ENCODE data around the gene SYNE3. TPM values are rescaled to one million over a fixed set of nuclear protein-coding genes. Genes with fewer than 3 reads are reported as not detected.

The SYNE3 gene
- total and polyA plus RNA-seq, 2 experiments from 2014 or later, result 0.16 to 2.4 TPM

GRCh38 chr14:95474941-95475340 lies 41.5 kb downstream of the SYNE3 start:
- H3K9me2 ChIP-seq (replicated peaks; ENCODE audit: insufficient read depth), result no peaks in the 10 kb centered on the region
- no peaks in the 10 kb centered on the region for H3K27me3 ChIP-seq
- WGBS (ENCODE audit: low lambda C conversion rate, missing lambda C conversion rate), result 98% methylated on average over 6 of the region's 6 CpGs
- no peaks in the 10 kb centered on the region for H3K9me3 ChIP-seq (ENCODE audit: low read depth)
- H3K4me1 ChIP-seq (ENCODE audit: insufficient read depth), result peaks cover 3% of the 10 kb centered on the region
- H3K4me3 ChIP-seq, result no peak overlapping the region
- DNase-seq (ENCODE audit: low spot score), result no peak
- H4K20me1 ChIP-seq (ENCODE audit: insufficient read depth, poor library complexity, severe bottlenecking), result no peaks in the 10 kb centered on the region
- H3K27ac ChIP-seq, result no peak overlapping the region
- TF ChIP-seq EZH2phosphoT487 (IDR thresholded peaks at IDR 0.05; ENCODE audit: low read depth, severe bottlenecking, unreplicated experiment), result no peak
- no peak for TF ChIP-seq EZH2 (IDR thresholded peaks at IDR 0.05; ENCODE audit: borderline replicate concordance)
- TF ChIP-seq CTCF (IDR thresholded peaks at IDR 0.05; ENCODE audit: poor library complexity), result no peak
- H2AFZ ChIP-seq, result no peak overlapping the region
- H3K36me3 ChIP-seq (replicated peaks; ENCODE audit: insufficient read depth, low read depth), result no peaks in the 10 kb centered on the region
- H3K79me2 ChIP-seq, result no peaks in the 10 kb centered on the region
- no peak overlapping the region for H3K4me2 ChIP-seq

DNA sequence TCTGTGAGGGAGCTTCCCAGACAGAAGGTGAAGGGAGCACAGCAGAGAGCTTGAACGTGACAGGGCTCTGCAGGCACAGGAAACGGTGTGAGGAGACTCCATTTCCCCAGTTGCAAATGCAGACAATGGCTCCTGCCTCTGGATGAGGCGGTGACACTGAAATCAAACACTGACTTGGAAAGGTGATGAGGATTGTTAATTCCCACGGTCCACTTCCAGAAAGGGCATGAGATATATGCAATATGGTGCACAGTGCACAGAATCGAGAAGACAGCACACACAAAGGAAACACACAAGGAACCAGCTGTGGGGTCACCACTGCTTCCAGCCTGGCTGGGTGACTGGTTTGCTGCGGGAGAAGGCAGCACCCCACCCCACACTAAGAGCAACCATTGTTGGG lies 42.0 kb downstream of the SYNE3 start:
- no peaks in the 10 kb centered on the region for H3K79me2 ChIP-seq
- DNase-seq (ENCODE audit: low spot score), result no peak
- TF ChIP-seq EZH2 (IDR thresholded peaks at IDR 0.05; ENCODE audit: borderline replicate concordance) (no peak), EZH2phosphoT487 (IDR thresholded peaks at IDR 0.05; ENCODE audit: low read depth, severe bottlenecking, unreplicated experiment) (no peak), CTCF (IDR thresholded peaks at IDR 0.05; ENCODE audit: poor library complexity) (no peak)
- no peaks in the 10 kb centered on the region for H3K9me3 ChIP-seq (ENCODE audit: low read depth)
- no peak overlapping the region for H3K4me3 ChIP-seq
- no peaks in the 10 kb centered on the region for H3K9me2 ChIP-seq (replicated peaks; ENCODE audit: insufficient read depth)
- H3K36me3 ChIP-seq (replicated peaks; ENCODE audit: insufficient read depth, low read depth), result no peaks in the 10 kb centered on the region
- H2AFZ ChIP-seq, result no peak overlapping the region
- H3K4me1 ChIP-seq (ENCODE audit: insufficient read depth), result peaks cover 3% of the 10 kb centered on the region
- no peaks in the 10 kb centered on the region for H3K27me3 ChIP-seq
- H4K20me1 ChIP-seq (ENCODE audit: insufficient read depth, poor library complexity, severe bottlenecking), result no peaks in the 10 kb centered on the region
- H3K4me2 ChIP-seq, result no peak overlapping the region
- H3K27ac ChIP-seq, result no peak overlapping the region
- WGBS (ENCODE audit: low lambda C conversion rate, missing lambda C conversion rate), result 93% methylated on average over 6 of the region's 6 CpGs

DNA sequence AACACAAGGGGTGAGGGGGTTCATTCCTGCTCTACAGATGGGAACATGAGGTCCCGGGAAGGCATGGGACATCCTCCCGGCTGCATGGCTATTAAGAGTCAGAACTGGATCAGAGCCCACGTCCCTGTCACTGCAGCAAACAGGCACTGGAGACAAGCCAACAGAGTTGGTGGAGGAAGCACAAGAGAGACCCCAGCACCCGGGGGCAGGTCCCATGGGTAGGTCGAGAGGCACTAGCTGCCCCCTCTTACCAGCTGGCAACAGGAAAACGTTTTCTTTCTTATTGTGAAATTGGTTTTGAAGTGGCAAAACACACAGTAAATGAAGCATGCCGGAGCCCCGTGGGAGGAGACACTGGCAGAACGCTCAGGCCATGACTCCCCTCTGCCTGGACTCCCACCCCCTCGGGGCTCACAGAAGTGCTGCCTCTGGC lies 43.6 kb downstream of the SYNE3 start:
- Histone ChIP-seq H3K4me3 (no peak overlapping the region), H3K36me3 (replicated peaks; ENCODE audit: insufficient read depth, low read depth) (no peaks in the 10 kb centered on the region), H3K9me3 (ENCODE audit: low read depth) (no peaks in the 10 kb centered on the region), H2AFZ (no peak overlapping the region), H3K4me1 (ENCODE audit: insufficient read depth) (peaks cover 12% of the 10 kb centered on the region), H3K9me2 (replicated peaks; ENCODE audit: insufficient read depth) (no peaks in the 10 kb centered on the region), H3K79me2 (no peaks in the 10 kb centered on the region), H3K4me2 (no peak overlapping the region), H3K27ac (no peak overlapping the region), H4K20me1 (ENCODE audit: insufficient read depth, poor library complexity, severe bottlenecking) (no peaks in the 10 kb centered on the region), H3K27me3 (no peaks in the 10 kb centered on the region)
- no peak for TF ChIP-seq EZH2 (IDR thresholded peaks at IDR 0.05; ENCODE audit: borderline replicate concordance)
- no peak for DNase-seq (ENCODE audit: low spot score)
- WGBS (ENCODE audit: low lambda C conversion rate, missing lambda C conversion rate), result 77% methylated on average over 10 of the region's 10 CpGs

DNA sequence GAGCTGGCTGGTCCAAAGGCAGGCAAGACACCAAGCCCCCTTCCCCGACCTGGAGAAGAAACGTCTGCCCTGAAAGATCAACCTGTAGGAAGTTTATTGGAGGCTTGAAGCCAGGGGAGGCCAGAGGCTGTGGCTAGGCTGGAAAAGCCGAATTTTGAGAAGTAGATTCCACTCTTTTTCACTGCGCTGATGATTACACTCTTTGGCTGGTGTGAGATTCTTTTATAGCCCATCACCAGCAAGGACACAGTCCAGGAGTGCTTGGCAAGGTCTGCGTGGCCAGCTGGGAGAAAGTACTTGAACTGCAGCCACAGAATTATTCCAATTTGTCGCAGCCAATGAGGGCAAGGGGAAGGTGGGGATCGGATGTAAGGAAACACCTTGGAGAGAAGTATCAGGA lies 45.0 kb downstream of the SYNE3 start:
- Histone ChIP-seq H3K36me3 (replicated peaks; ENCODE audit: insufficient read depth, low read depth) (no peaks in the 10 kb centered on the region), H3K9me3 (ENCODE audit: low read depth) (no peaks in the 10 kb centered on the region), H3K9me2 (replicated peaks; ENCODE audit: insufficient read depth) (no peaks in the 10 kb centered on the region), H4K20me1 (ENCODE audit: insufficient read depth, poor library complexity, severe bottlenecking) (no peaks in the 10 kb centered on the region), H2AFZ (no peak overlapping the region), H3K27ac (no peak overlapping the region), H3K4me3 (no peak overlapping the region), H3K4me2 (no peak overlapping the region), H3K4me1 (ENCODE audit: insufficient read depth) (peaks cover 12% of the 10 kb centered on the region), H3K79me2 (no peaks in the 10 kb centered on the region), H3K27me3 (no peaks in the 10 kb centered on the region)
- WGBS (ENCODE audit: low lambda C conversion rate, missing lambda C conversion rate), result 81% methylated on average over 7 of the region's 7 CpGs
- no peak for DNase-seq (ENCODE audit: low spot score)
- TF ChIP-seq EZH2 (IDR thresholded peaks at IDR 0.05; ENCODE audit: borderline replicate concordance) (no peak), EZH2phosphoT487 (IDR thresholded peaks at IDR 0.05; ENCODE audit: low read depth, severe bottlenecking, unreplicated experiment) (no peak), CTCF (IDR thresholded peaks at IDR 0.05; ENCODE audit: poor library complexity) (no peak)

Measured in hepatocyte (in vitro differentiated cells).